Transverse colon (tissue), 4 donors: Measurements from ENCODE around the gene NOX3.

Source experiments
- CTCF ChIP-seq, 5 experiments: fragments of 200-600 bp in 3 of 5; fragments of 450-650 bp in 2 of 5; sonication (generic) in 3 of 5; IDR thresholded peaks; 1 replicate in 2 of 5; 2 replicates in 3 of 5; pipeline ENCODE4 v1.5.1; 2016 to 2017; ENCODE audit warnings: antibody characterized with exemption in 5 of 5, inconsistent platforms in 3 of 5, mild to moderate bottlenecking in 2 of 5, moderate library complexity in 1 of 5
- EP300 ChIP-seq: sonication (generic); formaldehyde crosslinking; IDR thresholded peaks from one replicate; pipeline ENCODE4 v1.6.1; 2017; ENCODE audit warnings: antibody characterized with exemption, low read depth
- POLR2A ChIP-seq: fragments of 450-650 bp; IDR thresholded peaks from one replicate; pipeline ENCODE4 v1.6.1; 2016; ENCODE audit warnings: antibody characterized with exemption, mild to moderate bottlenecking, moderate library complexity
- POLR2AphosphoS5 ChIP-seq, 3 donors: sonication (generic); formaldehyde crosslinking; IDR thresholded peaks; one replicate each; pipeline ENCODE4 v1.6.1; 2016; ENCODE audit warnings: antibody characterized with exemption in 3 of 3

GRCh38 chr6:155440398-155441111 lies 15.1 kb downstream of the NOX3 start:
- TF ChIP-seq EP300 (no peak), POLR2AphosphoS5 (IDR thresholded peaks at IDR 0.05) (no peak), POLR2A (no peak), CTCF (IDR thresholded peaks at IDR 0.05) (no peak)
